ENCODE data around the gene DHX58.

DHX58 gene

GRCh38 chr17:42052346-42052877 lies 60.1 kb downstream of the DHX58 start:
- no peak for DNase-seq (ENCODE audit: low spot score)

GRCh38 chr17:42051645-42052044 lies 60.9 kb downstream of the DHX58 start:
- no peak for DNase-seq (ENCODE audit: low spot score)
